GM19023 (cell line): Measurements from ENCODE around the gene ANKDD1B.
"Not testable (repeated sequence)": the region's sequence is repeated elsewhere in the genome, so short reads cannot be mapped to it uniquely, and the experiment has no call there.

Source experiments
- ATAC-seq: cut with Tn5 transposase; IDR thresholded peaks from one replicate; pipeline ENCODE4 v1.9.1; 2021; ENCODE audit warnings: mild to moderate bottlenecking, moderate library complexity; ENCODE audit not compliant: unreplicated experiment

The ANKDD1B gene

DNA sequence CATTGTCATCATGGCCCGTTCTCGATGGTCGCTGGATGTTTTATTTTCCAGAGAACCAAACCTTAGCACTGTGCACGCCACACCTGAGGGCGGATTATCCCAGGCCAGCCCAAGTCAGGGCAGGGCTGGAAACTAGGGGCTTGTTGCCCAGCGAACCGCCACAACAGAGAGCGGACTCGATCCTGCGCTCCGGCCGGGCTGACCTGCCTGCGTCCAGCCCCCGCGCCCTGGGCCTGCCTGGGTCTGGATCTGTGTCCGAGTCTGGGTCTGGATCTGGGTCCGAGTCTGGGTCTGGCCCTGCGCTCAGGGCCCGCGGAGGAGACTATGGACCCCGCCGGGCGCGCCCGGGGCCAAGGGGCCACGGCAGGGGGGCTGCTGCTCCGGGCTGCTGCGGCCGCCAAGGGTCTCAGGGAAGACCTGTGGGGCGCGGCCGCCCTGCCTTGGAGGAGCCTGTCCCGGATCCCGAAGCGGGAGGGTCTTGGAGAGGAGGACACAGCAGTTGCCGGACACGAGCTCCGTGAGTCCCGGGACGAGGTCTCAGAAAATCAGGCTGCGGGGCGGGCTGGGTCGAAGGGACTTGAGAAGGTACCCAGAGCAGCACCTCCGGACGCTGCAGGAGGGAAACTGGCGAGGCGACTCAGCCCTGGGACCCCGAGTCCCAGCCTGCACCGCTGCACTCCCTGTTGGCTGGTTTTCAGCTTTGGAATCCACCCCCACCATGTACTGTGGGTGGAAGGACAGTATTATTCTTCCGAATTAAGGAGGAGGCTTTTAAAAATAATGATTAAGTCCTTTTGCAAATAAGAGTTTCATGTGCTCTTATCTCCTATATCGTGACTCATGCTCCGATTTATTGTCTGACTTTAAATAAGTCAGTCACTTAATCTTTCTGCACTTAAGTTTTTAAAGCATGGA, at the start of gene ANKDD1B:
Gene ANKDD1B (plus strand): TSS at position 143 of the 915 bp plus-strand sequence. CDS start 182 bp downstream, at position 325.
- no peak for ATAC-seq

- ATAC-seq: not testable (repeated sequence)
Observed at GRCh38 chr5:75565991-75566709, 45.1 kb upstream of the ANKDD1B start.

- peak; percentile 77 for ATAC-seq
Observed at GRCh38 chr5:75566710-75567309, 44.4 kb upstream of the ANKDD1B start.

DNA sequence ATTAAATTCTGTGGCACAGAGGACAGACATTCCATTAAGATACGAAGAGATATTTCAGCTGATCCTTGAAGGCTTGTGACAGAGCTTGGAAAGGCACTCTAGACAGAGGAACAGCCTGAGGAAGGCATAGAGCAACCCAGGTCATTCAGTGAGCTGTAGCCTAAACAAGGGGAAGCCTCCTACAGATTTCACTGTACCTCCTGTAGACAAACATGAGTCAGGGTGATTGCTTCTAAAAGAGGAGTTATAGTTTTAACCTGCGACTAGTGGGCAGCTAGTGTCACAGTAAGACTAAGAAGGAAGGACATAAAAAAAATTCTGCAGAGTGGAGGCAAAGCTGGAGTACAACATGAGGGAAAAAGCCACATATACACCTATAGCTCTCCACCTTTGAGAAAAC, 43.5 kb upstream of the ANKDD1B start:
- no peak for ATAC-seq

DNA sequence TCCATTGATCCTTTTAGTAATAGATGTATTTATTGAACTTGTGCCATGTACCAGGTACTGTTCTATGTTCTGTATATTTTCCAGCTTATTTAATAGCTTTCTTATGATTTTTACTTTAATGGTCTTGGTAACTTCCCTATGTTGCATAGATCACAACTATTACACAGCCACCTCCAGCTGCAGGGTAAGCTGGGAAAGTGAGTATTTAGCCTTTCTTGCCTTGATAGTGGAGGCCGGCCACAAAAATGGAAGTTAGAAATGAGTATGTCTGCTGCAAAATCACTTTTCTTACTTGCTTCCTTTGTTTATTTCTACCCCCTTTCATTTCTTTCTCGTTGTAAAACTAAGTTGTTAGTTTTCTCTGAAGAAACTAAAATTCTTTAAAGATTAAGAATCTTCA, 43.1 kb upstream of the ANKDD1B start:
- no peak for ATAC-seq

GRCh38 chr5:75571547-75571946, 39.7 kb upstream of the ANKDD1B start:
- ATAC-seq: no peak

- ATAC-seq: no peak
Observed at GRCh38 chr5:75574791-75575190, 36.5 kb upstream of the ANKDD1B start.

DNA sequence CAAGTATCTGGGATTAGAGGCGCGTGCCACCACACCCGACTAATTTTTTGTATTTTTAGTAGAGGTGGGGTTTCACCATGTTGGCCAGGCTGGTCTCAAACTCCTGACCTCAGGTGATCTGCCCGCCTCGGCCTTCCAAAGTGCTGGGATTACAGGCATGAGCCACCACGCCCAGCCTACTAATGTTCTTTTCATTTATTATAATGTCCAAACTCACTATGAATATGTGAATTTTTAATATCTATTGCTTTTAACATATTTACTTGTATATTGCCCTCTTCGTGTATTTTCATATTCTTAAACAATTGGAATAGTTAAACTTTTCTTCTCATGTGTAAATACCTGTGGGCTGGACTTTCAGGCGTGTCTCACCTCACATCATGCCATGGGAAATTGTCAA, 33.0 kb upstream of the ANKDD1B start:
- not testable (repeated sequence) for ATAC-seq

DNA sequence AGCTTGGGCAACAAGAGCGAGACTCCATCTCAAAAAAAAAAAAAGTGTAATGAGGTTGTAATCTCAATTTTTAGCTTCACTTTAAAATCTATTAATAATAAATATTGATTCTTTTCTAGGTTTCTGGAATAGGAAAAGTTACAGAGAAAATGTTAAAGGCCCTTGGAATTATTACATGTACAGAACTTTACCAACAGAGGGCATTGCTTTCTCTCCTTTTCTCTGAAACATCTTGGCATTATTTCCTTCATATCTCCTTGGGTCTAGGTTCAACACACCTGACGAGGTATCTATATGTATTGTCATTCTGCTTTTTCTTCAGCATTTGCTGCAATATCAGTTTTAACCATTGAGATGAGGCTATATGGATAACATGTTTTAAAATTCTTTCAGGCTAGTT, 26.6 kb upstream of the ANKDD1B start:
- no peak for ATAC-seq

DNA sequence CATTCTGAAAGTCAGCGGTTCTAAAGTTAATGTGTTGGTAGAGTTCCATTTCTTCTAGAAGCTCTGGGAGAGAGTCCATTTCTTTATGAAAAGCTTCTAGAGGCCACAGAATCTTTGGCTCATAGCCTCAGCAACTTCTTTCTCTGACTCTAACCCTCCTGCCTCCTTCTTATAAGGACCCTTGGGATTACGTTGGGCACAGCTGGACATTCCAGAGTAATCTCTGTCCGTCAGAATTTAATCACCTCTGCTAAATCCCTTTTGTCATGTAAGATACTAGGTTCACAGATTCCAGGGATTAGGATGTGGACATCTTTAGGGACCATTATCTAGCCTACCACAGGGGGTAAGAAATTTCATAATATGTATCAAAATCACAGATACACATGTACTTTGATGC, 22.6 kb upstream of the ANKDD1B start:
- ATAC-seq: no peak

- no peak for ATAC-seq
Observed at GRCh38 chr5:75600535-75600934, 10.7 kb upstream of the ANKDD1B start.

DNA sequence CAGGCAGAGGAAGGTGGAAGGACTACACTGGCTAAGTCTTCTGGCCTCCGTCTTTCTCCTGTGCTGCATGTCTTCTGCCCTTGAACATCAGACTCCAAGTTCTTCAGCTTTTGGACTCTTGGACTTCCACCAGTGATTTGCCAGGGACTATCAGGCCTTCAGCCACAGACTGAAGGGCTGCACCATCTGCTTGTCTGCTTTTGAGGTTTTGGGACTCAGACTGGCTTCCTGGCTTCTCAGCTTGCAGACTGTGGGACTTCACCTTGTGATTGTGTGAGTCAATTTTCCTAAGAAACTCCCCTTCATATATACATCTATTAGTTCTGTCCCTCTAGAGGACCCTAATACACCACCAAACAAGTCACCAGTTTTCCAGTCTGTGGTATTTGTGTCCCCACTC, 9.7 kb upstream of the ANKDD1B start:
- ATAC-seq: no peak

GRCh38 chr5:75601996-75602395, 9.3 kb upstream of the ANKDD1B start:
- no peak for ATAC-seq

GRCh38 chr5:75603371-75603770, 7.9 kb upstream of the ANKDD1B start:
- ATAC-seq: no peak

DNA sequence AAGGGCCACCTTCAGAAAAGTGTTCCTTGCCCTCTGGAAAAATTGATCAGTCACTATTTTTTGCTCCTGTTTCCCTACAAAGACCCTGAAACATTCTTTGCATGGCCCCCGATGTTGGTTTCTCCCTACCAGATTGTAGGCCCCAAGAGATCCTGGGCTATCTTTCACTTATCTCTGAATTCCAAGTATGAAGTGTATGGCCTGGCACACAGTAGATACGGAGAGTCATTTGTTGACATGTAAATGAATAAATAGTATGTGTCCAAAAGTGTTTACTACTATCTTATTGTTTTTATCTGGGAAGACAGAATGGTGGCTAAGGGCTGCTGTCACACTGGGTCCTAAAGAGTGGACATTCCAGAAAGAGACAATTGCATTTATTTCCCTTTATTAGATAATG, 7.4 kb upstream of the ANKDD1B start:
- no peak for ATAC-seq

DNA sequence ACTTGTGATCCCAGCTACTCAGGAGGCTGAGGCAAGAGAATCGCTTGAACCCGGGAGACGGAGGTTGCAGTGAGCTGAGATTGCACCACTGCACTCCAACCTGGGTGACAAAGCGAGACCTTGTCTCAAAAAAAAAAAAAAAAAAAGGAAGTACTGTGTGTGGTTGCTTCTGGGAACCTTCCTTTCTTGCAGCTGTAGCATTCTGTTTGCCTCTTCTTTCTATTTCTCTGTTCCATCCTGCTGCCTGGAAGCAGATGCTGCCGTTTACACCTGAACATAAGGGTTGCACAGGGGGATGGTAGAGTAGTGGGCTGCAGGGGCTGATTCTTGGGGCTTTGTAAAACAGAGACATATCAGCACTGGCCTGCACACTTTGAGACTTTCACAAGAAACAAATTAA, 3.9 kb upstream of the ANKDD1B start:
- not testable (repeated sequence) for ATAC-seq

DNA sequence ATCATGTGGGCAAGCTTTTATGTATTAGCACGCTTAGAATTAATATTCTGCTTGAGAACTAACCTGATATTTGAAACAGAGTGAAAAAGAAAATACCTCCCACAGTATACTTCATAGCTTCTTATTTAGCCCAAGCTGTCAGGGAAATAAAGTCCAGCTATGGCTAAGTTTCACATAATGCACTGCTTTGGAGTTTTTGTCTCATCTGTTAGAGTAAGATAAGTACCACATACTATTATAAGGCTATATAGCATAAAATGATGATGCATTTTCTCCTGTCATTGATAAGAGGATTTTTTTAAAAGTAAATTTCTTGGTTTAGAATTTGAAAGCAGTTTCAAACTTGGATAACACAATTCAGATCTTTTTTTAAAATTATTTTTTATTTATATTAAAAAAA, 2.4 kb upstream of the ANKDD1B start:
- ATAC-seq: no peak

DNA sequence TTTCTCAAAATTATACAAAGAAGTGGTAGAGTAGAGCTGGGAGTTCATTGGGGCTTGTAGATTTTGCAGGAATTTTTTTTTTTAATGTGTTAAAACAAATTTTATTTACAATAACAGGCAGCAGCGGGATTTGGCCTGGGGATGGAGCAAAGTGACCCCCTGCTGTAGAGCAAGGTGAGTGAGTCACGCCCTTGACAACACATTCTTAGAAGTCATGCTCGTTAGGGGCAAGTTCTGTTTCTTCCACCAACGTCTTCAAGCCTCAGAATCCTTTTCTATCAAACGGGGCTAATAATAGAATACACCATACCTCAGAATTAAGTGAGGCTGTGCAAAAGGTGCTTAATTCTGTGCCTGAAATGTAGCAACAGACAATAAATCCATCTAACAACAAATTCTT, 1.1 kb upstream of the ANKDD1B start:
- ATAC-seq: no peak

GRCh38 chr5:75610859-75611310, 368 bp upstream of the ANKDD1B start:
- ATAC-seq: not testable (repeated sequence)

DNA sequence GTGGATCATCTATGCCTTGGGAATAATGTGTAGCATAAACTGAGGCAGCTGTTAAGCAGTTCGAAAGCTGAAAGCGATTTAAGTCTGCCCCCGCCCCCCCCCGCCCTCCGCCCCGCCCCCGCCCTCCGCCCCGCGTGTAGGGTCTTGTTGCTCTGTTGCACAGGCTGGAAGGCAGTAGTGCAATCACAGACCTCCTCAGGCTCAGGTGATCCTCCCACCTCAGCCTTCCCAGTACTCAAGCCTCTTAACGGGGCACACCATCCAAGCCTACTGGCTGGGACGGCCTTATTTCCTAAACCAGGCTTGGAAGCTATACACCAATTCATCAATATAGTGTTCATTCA, 945 bp downstream of the ANKDD1B start:
- no peak for ATAC-seq

GRCh38 chr5:75612901-75613300, 1.6 kb downstream of the ANKDD1B start:
- no peak for ATAC-seq

- ATAC-seq: no peak
Observed at GRCh38 chr5:75614176-75614575, 2.9 kb downstream of the ANKDD1B start.
